CD4-positive, alpha-beta T cell treated with Interleukin-17A for 4 hours (primary cell): Measurements from ENCODE around the gene MAGEA9B.
"Not testable (repeated sequence)": the region's sequence is repeated elsewhere in the genome, so short reads cannot be mapped to it uniquely, and the experiment has no call there.

Source experiments
- DNase-seq: peaks from one replicate; pipeline ENCODE4 v3.0.0-alpha.2; 2020; ENCODE audit warnings: mixed read lengths

The MAGEA9B gene, protein sequence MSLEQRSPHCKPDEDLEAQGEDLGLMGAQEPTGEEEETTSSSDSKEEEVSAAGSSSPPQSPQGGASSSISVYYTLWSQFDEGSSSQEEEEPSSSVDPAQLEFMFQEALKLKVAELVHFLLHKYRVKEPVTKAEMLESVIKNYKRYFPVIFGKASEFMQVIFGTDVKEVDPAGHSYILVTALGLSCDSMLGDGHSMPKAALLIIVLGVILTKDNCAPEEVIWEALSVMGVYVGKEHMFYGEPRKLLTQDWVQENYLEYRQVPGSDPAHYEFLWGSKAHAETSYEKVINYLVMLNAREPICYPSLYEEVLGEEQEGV

DNA sequence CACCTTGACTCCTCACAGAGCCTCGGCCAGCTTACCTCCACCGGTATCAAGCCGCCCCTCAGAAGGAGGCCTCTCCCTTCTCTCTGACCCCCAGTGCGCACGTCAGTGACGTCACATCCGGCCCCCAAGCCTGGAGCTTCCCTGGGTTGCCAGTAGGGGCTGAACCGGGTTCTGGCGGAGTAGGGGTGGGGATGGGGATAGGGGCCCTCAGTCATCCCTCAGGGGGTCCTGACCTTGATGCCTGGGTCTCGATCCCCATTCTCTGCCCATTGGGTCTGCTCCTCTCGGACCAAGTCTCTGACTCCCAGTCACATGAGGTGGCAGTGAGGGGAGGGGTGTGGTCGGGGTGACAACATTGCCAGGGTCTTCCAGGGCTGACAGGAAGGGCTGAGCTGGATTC is at the start of gene MAGEA9B:
MAGEA9B (minus strand) TSS at position 101 of the 400 bp plus-strand sequence. CDS start 4,280 bp downstream, outside the sequence.
- DNase-seq: not testable (repeated sequence)

DNA sequence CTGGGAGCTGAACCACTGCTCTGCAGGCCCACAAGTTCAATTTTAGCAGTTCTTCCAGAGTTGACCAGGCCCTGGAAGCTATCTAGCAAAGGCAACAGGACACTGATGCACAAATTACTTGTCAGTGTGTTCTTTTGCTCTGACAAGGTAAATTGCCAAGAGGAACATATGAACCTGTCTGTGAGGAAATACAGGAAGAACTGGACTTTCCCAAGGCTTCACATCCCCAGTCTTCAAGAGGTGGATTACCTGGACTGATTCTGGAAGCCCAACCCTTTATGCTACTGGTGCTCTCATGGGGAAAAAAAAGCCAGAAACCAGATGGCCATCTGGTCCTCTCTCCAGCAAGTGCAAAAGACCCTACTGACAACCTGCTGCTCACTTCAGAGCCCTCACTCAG is 46.3 kb upstream of the MAGEA9B start:
- no peak for DNase-seq

DNA sequence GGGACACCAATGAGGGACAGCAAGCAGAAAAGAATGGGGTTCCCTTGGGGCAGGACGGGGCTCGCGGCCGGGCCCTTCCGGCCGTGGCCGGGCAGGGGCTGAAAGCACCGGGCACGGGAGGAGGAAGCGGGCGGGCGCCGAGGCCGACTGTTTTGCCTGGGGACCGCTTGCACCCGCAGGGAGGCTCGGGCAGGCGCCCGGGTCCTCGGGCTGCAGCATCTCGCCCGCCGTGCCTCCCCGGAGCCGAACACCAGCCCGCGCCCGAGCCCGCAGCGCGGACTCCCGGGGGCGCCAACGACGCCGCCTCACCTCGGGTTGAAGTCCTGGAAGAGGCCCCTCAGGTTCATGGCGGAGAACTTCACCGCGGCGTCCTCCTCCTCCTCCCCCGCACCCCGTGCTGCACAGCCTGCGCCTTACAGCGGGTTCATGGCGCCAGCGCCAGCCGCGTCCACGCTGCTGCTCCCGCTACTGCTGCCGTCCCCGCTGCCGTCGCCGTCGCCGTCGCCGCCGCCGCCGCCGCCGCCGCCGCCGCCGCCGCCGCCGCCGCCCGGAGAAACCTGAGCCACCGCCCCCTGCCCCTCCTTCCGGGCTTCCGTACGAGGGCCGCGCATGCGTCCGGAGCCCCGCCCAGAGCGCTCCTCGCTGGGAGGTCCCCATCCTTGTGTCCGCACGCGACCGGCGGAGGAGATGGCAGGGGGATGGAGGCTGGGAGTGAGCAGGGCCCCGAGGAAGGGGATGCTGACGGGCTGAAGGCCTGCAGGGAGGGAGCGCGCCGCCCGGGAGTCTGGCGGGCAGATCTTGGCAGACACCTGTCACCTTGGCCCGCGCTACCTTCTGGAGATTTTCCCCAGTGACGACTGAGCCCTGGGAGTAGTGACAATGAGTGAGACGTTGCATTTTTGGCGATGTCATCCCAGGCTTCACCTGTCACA is 44.2 kb upstream of the MAGEA9B start, which contains the start of gene TMEM185A:
TMEM185A (minus strand) TSS at position 559 of the 932 bp plus-strand sequence; CDS start at position 347, 212 bp downstream.
- DNase-seq: peak; percentile 81

DNA sequence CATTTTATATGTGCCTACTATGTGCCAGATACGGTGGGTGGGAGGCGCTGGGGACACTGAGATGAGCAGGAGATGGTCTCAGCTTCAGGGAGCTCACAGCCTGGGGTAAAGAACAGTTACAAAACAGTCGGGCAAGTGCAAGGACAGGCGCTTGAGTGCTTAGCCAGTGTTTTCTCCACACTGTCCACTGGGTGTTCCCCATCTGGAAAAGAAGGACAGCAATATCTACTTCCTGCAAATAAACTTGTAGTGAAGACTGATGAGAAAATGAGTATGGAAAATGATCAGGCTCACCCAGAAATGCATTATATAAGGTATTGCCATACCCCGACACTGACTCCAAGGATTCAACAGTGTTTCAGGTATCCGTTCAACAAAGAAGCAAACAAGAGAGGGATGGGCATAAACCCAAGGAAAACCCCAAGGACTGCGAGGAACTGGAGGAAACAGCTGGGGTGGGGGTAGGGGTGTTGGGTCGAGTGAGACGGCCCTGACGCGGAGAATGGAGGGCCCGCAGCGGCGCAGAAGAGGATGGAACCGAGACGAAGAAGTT is 43.5 kb upstream of the MAGEA9B start:
- no peak for DNase-seq

DNA sequence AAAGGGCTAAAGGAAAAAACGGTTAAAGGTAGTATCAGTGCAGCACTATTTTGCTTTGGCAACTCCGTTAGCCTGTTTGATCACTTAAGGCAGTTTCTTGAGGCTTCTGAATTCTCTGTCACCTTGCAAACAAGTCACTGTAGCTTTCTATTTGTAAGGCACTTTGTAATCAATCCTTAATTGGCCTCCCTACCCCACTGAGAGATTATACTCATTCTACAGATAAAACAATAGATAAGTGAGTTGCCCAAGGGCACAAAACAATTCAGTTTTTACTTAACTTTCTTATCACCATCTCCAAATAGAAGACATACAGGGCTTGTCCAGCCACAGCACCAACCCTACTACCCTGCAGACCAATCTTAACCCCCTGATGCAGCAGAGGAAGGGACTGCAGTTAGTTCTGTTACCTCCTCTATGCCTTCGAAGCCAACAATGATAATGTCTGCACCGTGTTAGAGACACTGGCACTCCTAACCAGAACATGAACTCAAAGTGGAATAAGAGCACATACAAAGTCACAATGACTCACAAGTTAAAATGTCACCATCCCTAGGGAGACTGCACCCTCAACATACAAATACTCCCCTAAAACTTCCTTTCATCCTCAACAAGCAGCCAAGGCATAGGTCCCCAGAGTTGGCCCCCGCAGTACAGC is 42.6 kb upstream of the MAGEA9B start:
- no peak for DNase-seq

DNA sequence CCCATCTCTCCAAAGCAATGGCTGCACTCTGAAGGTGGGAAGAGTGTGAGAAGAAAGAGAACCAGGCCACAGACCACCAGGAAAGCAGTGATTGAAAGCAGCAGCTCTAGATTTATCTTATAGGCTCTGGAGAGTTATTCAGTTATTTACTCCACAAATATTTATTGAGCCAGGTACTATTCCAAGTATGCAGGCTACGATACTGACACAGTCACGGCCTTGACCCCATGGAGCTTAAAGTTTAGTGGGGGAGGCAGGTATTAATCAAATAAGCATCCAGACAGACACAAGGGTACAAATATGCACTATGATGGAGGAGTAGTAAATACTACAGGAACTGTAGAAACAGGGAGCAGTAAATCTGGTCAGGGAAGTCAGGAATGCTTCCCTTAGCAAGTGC is 41.5 kb upstream of the MAGEA9B start:
- no peak for DNase-seq

DNA sequence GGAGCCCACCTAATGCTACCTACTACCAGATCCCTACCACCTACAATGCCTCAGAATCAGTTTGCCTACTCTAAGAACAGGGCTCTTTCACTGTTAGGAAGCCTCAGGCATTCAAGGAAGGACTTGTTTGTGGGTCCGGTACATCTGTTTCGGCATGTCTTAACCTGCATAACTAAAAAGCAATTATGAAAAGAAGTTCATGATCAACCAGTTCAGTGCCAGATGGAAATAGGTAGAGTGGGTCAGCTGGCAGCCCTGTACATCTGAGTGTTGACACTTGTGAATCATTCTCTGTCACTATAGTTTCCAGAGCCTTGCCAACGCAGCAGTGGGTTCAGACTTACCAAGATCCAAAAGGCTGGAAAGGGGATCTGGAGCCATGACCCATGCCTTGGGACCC is 41.0 kb upstream of the MAGEA9B start:
- no peak for DNase-seq

DNA sequence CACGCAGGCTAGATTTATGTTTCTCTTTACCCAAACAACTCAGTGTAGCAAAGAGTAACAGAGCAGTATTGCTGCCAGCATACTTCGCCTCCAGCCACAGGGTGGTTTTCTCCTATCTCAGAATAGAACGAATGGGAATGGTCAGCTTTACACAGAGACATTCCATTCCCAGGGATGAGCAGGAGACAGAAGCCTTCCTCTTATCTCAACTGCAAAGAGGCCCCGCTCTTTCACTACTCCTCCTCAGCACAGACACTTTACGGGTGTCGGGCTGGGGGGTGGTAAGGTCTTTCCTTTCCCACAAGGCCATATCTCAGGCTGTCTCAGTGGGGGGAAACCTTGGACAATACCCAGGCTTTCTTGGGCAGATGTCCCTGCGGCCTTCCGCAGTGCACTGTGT is 39.6 kb upstream of the MAGEA9B start:
- not testable (repeated sequence) for DNase-seq

DNA sequence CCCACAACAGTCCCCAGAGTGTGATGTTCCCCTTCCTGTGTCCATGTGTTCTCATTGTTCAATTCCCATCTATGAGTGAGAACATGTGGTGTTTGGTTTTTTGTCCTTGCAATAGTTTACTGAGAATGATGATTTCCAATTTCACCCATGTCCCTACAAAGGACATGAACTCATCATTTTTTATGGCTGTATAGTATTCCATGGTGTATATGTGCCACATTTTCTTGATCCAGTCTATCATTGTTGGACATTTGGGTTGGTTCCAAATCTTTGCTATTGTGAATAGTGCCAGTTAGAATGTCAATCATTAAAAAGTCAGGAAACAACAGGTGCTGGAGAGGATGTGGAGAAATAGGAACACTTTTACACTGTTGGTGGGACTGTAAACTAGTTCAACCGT is 32.4 kb upstream of the MAGEA9B start:
- not testable (repeated sequence) for DNase-seq

DNA sequence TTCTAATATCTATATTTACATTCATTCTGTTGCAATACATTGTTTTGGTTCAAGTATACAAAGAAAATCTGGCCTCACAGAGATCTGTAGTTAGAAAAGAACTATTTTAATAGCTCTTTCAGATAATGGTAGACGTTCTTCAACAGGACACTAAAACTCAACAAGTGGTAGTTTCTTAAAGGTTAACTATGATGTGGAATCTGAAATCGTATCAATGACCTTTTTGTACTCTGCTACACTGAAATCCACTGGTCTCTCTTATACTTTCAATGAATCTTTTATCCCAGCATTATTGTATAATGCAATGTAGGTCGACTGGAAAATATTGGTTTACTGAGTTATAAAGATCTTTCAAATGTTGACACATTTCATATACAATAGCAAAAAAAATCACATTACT is 31.6 kb upstream of the MAGEA9B start:
- no peak for DNase-seq

DNA sequence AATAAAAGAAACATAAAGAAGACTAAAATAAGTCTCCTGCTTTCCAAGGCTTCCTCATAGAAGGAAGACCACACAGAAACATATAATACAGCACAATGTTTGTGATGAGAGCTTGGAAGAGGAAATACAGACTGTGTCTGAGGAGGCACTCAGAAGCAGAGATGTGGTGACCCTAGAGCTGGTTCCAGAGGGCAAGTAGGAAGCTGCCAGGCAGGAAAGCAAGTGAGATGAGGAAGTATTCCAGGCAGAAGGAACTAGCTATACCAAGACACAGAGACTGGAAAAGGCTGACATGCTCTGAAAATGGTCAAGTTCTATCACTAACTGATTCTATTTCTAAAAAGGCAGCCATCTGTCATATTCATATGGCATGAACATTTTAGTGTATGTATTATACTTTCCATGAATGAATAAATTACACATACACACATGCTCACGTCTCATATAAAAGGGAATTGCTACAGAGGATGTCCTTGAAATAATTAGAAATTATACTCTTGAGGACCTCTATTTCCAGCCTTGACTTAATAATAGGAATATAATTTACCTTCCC is 24.4 kb upstream of the MAGEA9B start:
- DNase-seq: no peak

DNA sequence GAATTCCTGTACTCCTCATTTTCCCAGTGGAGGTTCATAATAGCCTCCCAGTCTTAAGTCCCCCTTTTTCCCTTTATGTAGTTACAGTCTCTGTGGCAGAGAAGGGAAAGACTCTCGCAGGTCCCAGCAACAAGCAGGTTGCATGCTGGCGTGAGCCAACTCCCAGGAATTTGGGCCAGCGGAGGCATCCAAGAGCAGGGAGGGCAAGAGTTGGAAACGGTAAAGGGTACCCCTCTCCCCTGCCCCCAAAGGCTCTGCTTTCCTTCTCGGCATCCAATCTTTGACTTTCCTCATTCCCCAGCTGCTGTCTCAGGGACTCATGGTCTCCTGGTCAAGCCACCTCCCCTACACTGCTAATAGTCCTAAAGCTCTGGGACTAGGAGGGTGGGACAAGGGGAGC is 23.3 kb upstream of the MAGEA9B start:
- no peak for DNase-seq

DNA sequence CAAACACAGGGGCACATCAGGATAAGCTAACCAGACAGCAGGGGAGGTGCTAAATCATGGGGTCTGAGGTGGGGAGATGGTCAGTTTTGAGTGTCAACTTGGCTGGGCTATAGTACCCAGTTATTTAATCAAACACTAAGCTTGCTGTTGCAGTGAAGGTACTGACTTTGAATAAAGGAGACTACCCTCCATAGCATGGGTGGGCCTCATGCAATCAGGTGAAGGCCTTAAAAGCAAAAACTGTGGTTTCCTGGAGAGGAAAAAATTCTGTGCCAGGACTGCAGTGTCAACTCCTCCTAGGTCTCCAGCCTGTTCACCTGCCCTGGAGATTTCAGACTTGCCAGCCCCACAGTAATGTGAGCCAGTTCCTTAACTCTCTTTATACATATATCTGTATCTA is 20.4 kb upstream of the MAGEA9B start:
- no peak for DNase-seq

DNA sequence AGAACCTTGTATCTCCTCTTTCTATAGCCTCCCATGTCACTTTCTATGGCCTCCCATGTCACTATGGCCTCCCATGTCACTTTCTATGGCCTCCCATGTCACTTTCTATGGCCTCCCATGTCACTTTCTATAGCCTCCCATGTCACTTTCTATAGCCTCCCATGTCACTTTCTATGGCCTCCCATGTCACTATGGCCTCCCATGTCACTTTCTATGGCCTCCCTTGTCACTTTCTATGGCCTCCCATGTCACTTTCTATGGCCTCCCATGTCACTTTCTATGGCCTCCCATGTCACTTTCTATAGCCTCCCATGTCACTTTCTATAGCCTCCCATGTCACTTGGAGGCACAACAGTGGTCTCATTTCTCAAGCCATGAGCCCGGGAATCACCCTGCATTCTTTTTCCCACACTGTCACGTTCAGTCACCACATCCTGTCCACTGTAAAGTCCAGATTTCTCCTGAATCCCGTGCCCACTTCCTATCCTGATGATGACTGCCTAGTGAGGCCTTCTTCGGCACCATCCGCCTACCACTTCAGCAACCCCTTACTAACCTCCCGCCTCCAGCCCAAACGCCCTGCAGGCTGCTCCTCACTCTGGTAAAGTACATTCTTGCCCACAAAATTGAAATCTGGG is 18.1 kb upstream of the MAGEA9B start:
- not testable (repeated sequence) for DNase-seq

DNA sequence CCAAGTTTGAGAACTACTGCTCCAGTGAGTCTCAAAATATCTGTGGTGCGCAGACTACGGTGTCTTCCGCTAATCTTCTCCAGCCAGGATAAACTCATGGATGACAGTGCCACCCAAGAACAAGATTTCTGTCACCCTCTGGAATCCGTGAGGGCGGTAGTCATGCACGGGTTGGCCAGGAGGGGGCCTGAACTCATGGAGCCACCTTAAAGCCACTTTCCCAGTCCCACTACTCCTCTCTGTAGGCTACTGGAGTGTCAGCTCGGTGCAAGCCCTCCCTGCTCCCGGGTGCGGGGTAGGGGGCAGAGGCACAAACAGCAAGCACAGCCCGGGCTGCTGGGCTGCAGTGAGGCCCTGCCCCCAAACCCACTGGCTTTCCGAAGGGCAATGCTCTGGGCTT is 11.3 kb upstream of the MAGEA9B start:
- not testable (repeated sequence) for DNase-seq

DNA sequence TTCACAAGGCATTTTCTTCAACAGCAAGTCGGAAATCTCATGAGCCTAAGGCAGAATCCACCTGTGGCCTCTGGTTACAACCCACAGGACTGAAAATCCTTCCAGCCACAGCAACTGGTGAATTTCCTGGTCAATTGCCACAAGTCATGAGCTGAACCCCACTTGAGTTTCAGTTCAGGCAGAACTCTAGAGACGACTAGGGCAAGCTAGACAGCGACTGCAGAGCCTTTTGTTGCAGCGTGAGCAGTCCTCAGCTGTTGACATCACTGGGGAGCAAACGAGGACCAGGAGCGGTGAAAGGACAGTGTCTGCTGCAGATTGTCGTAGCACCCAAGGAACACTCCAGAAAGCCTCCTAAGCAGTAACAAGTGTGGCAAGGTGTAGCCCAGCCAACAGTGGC is 8.7 kb upstream of the MAGEA9B start:
- DNase-seq: not testable (repeated sequence)

DNA sequence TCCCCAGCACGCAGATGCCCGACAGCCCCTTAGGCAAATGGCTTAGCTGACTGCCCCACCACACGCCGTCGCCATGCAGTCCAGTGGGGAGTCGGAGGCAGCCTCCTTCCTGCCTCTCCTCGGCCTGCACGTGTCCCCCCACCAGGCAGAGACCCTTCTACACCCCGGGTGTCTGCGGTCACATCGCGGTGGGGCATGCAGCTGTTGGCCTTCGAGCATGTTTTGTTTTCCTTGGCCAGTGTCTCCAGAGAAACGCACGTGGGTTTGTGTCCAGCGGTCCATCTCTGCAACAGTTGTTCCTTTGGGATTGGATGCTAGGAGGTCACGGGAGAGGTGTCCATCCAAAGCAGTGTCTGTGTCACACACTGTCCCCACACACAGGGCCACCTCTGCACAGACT is 8.0 kb upstream of the MAGEA9B start, which contains the start of gene HSFX2:
HSFX2 (minus strand) TSS at position 101 of the 400 bp plus-strand sequence. CDS start 614 bp downstream, outside the sequence.
- DNase-seq: not testable (repeated sequence)

DNA sequence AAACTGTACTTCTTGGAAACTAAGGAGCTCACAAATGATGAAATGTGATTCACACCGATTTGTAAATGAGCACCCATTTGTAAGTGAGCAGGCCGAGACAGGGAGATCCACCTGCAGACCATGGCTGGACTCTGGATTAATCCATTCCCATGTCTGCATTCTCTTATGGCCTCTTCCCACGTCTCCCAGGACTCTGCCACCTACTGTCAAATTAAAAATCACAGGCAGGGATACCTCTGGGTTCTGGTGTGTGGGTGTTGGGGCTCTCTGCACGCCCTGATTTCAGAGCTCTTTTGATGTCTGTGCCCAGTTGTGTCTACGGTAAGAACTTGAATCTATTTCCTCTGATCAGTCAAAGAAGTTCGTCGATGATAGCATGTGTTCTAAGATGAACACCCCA is 3.7 kb upstream of the MAGEA9B start:
- DNase-seq: not testable (repeated sequence)

DNA sequence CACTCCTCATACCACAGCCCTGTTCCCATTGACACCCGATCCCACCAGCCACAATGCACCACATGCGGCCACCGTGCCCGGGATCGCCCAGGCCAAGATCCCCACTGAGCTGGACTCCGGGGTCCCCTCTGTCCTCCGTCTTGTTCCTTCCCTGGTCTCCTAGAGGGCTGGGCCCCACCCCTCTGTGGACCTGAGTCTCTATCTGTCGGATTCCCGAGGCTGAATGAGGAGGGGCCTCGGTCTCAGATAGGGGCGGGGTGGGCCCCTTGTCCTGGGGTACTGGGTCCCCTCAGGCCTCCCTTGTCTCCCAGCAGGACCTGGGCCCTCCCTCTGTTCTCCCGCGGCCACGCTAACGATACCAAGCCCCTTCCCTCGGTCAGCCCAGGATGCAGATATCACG is 1.6 kb downstream of the MAGEA9B start:
- not testable (repeated sequence) for DNase-seq

DNA sequence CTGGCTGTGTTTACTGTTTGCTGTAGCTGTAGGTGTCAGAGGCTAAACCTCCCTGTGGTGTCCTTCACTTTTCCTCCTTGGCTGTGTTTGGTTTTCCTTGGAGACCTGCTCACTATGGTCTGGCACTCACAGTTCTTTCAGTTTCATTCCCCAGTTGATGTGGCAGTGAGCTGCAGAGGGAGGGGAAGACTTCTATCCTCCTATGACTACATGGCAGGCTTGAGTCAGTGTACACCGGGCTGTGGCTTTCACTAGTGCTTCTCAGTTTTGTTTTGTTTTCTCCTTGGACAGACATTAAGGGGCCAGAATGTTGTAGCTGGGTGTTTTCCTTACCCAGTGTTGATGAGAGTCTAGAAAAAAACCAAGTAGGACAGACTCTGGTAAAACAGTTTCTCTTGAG is 13.8 kb downstream of the MAGEA9B start:
- not testable (repeated sequence) for DNase-seq

DNA sequence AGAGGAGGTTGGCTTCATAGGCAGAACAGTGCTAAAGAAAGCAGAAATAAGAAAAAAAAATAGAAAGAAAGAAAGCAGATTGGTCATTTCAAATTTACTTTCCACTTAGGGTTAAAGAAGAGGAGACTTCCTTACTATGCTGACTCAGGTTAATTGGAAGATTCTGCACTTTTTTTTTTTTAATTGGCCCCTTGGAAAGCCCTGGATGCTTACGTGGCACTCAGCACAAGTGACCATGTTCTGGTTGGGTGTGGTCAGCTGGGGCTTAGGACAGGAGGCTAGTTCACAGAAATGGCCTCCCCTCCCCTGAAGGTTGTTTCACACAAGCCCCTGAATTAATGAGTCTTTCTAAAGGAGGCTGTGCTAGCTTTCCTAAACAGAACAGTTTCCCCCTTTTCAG is 14.5 kb downstream of the MAGEA9B start:
- DNase-seq: no peak

DNA sequence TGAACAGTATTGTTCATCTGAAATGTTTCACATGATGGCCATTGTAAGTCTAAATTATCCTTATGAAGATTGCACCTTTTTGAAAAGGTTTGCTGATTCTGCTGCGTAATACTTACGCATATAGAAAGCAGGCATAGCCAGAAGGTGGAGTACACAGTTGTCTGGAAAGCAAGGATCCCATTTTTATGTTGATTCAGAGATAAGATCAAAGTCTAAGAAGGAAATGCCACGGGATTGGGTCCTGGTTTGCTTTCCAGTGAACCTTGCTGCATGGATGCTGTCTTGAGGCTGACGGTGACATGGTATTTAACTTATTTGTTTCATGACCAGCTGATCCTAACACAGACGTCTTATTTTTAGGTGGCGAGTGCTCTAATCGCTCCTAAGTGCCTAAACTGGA is 15.5 kb downstream of the MAGEA9B start:
- DNase-seq: no peak
